Transverse colon (tissue), 3 donors: ENCODE measurements around the gene KCNJ6.

Source experiments
- EP300 ChIP-seq: sonication (generic); formaldehyde crosslinking; IDR thresholded peaks from one replicate; pipeline ENCODE4 v1.6.1; 2017; ENCODE audit warnings: antibody characterized with exemption, low read depth
- TF ChIP-seq, protein P1 (sequence below), 5 experiments: fragments of 200-600 bp in 3 of 5; fragments of 450-650 bp in 2 of 5; sonication (generic) in 3 of 5; IDR thresholded peaks; 1 replicate in 2 of 5; 2 replicates in 3 of 5; pipeline ENCODE4 v1.5.1; 2016 to 2017; ENCODE audit warnings: antibody characterized with exemption in 5 of 5, inconsistent platforms in 3 of 5, mild to moderate bottlenecking in 2 of 5, moderate library complexity in 1 of 5

DNA sequence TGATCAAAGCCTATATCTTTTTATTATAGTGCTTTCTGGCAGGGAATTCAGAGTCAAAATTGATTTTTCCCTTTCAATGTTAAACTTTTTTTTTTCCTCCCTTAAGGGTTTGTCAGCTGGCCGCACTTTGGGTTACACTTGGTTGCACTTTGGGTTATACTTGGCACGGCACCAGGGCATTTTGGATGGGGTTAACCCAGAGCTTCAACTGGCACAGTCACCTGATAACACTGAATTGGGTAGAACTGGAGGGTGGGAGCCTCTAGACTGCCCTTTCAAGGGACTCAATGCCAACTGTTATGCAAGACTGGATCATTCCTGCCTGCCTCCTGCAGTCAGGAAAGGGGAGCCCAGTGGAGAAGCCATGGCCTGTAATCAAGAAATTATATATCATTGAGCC lies 211.5 kb downstream of the KCNJ6 start:
- TF ChIP-seq, protein P1, sequence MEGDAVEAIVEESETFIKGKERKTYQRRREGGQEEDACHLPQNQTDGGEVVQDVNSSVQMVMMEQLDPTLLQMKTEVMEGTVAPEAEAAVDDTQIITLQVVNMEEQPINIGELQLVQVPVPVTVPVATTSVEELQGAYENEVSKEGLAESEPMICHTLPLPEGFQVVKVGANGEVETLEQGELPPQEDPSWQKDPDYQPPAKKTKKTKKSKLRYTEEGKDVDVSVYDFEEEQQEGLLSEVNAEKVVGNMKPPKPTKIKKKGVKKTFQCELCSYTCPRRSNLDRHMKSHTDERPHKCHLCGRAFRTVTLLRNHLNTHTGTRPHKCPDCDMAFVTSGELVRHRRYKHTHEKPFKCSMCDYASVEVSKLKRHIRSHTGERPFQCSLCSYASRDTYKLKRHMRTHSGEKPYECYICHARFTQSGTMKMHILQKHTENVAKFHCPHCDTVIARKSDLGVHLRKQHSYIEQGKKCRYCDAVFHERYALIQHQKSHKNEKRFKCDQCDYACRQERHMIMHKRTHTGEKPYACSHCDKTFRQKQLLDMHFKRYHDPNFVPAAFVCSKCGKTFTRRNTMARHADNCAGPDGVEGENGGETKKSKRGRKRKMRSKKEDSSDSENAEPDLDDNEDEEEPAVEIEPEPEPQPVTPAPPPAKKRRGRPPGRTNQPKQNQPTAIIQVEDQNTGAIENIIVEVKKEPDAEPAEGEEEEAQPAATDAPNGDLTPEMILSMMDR (IDR thresholded peaks at IDR 0.05), result no peak
- TF ChIP-seq EP300, result no peak
